Measurements from ENCODE around the gene SYN1.

DNA sequence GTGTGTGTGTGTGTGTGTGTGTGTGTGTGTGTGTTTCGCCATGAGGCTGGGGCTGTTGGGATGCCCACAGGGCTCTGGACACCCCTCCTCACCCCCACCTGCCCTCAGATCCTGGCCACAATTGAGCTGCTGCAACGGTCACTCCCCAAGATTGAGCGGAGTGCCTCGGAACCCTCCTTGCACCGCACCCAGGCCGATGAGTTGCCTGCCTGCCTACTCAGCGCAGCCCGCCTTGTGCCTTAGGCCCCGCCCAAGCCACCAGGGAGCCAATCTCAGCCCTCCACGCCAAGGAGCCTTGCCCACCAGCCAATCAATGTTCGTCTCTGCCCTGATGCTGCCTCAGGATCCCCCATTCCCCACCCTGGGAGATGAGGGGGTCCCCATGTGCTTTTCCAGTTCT is 48.4 kb downstream of the SYN1 start:
- TF ChIP-seq, protein P1, sequence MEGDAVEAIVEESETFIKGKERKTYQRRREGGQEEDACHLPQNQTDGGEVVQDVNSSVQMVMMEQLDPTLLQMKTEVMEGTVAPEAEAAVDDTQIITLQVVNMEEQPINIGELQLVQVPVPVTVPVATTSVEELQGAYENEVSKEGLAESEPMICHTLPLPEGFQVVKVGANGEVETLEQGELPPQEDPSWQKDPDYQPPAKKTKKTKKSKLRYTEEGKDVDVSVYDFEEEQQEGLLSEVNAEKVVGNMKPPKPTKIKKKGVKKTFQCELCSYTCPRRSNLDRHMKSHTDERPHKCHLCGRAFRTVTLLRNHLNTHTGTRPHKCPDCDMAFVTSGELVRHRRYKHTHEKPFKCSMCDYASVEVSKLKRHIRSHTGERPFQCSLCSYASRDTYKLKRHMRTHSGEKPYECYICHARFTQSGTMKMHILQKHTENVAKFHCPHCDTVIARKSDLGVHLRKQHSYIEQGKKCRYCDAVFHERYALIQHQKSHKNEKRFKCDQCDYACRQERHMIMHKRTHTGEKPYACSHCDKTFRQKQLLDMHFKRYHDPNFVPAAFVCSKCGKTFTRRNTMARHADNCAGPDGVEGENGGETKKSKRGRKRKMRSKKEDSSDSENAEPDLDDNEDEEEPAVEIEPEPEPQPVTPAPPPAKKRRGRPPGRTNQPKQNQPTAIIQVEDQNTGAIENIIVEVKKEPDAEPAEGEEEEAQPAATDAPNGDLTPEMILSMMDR (IDR thresholded peaks at IDR 0.05; ENCODE audit: poor library complexity, severe bottlenecking) = no peak
- no peak for TF ChIP-seq EZH2 (IDR thresholded peaks at IDR 0.05; ENCODE audit: borderline replicate concordance, insufficient read depth, low read length, poor library complexity, severe bottlenecking)
- no peak for TF ChIP-seq EP300 (conservative IDR thresholded peaks at IDR 0.05; ENCODE audit: poor library complexity, severe bottlenecking)
- TF ChIP-seq POLR2AphosphoS5 (IDR thresholded peaks at IDR 0.05) = no peak
- no peak for TF ChIP-seq MXI1 (conservative IDR thresholded peaks at IDR 0.05; ENCODE audit: poor library complexity, severe bottlenecking)
